Motor neuron (in vitro differentiated cells): ENCODE data around the gene USP19. TPM values are rescaled to one million over a fixed set of nuclear protein-coding genes. Genes with fewer than 3 reads are reported as not detected.

ENCODE experiments used
- ATAC-seq, 8 experiments: fragments of 200-7000 bp; cut with Tn5 transposase; replicated peaks in 6 of 8; 2 replicates each; pipeline ENCODE4 v1.8.0; 2021; ENCODE audit warnings: mild to moderate bottlenecking in 8 of 8, moderate library complexity in 8 of 8
- H3K27ac ChIP-seq, 2 donors: fragments of 250-450 bp; sonication (Bioruptor Pico); 2 replicates each; pipeline ENCODE4 v1.9.0; 2021; ENCODE audit warnings: antibody characterized with exemption in 2 of 2, mild to moderate bottlenecking in 2 of 2, moderate library complexity in 1 of 2
- H3K4me1 ChIP-seq, 2 donors: fragments of 250-450 bp; sonication (Bioruptor Pico); replicated peaks in 1 of 2; 2 replicates each; pipeline ENCODE4 v1.6.1; 2021; ENCODE audit warnings: antibody characterized with exemption in 2 of 2, mild to moderate bottlenecking in 2 of 2, moderate library complexity in 1 of 2
- H3K4me3 ChIP-seq, 5 donors: fragments of 250-450 bp; sonication (Bioruptor Pico); 2 replicates each; pipeline ENCODE4 v1.9.0; 2021; ENCODE audit warnings: antibody characterized with exemption in 5 of 5, mild to moderate bottlenecking in 5 of 5, moderate library complexity in 4 of 5
- WGBS, 10 experiments: fragments of 450-650 bp; shearing (Covaris generic); methylation state at CpG; one replicate each; pipeline ENCODE4 v1.0.0; 2022; 5-methylcytosine and 5-hydroxymethylcytosine counted together
- in situ Hi-C, 9 experiments: fragments of 400-800 bp; cut with MboI; loops; one replicate each; pipeline ENCODE4 v1.15.0; 2021; ENCODE audit warnings: low sequenced_read_pairs in 9 of 9, low pct_unique_long_range_greater_than_20kb in 2 of 9; ENCODE audit not compliant: unreplicated experiment in 9 of 9
- total RNA-seq, 8 experiments: library from RNA; unstranded; fragments of 300-600 nt; gene quantifications; 2 replicates each; pipeline versions ENCODE4 v1.2.3 to v1.2.4, GENCODE V29; 2022

Gene USP19
- total RNA-seq, 8 experiments from 2014 or later: 29.9 to 64.7 (median 36.3) TPM

GRCh38 chr3:49158103-49158709 lies 37.6 kb upstream of the USP19 start:
- Histone ChIP-seq H3K27ac (no peak overlapping the region), H3K4me3 (no peak overlapping the region), H3K4me1 (peaks cover 0 to 4% of the 10 kb centered on the region in 2 donors)
- peak in 3 of 8 experiments; percentile 20 to 39 (median 29) for ATAC-seq
- in situ Hi-C loops: loop anchor here in 2 of 9 experiments (25.0 kb wide), 1 partner anchor 279 kb away; the partner anchor contains the start of gene NICN1 (in 2 of the 2)
- WGBS, 10 experiments: 33 to 100% (median 60%) methylated on average over 1 to 2 of the region's 5 CpGs; no CpG with 5 or more reads in 5 of the 10 experiments

- no peak for ATAC-seq
- WGBS, 10 experiments: 57 to 100% (median 93%) methylated on average over 1 of the region's 1 CpG; no CpG with 5 or more reads in 2 of the 10 experiments
- Histone ChIP-seq H3K27ac (no peak overlapping the region), H3K4me1 (peaks cover 0 to 4% of the 10 kb centered on the region in 2 donors), H3K4me3 (no peak overlapping the region)
- in situ Hi-C loops: loop anchor here in 2 of 9 experiments (25.0 kb wide), 1 partner anchor 280 kb away; the partner anchor contains the start of gene NICN1 (in 2 of the 2)
Observed at GRCh38 chr3:49157289-49157688, 36.7 kb upstream of the USP19 start.

- WGBS, 10 experiments: 20 to 100% (median 83%) methylated on average over 1 of the region's 3 CpGs; no CpG with 5 or more reads in 7 of the 10 experiments
- in situ Hi-C loops: loop anchor here in 2 of 9 experiments (25.0 kb wide), 1 partner anchor 284 kb away; the partner anchor contains the start of gene NICN1 (in 2 of the 2)
- no peak for ATAC-seq
- no peak overlapping the region for H3K27ac ChIP-seq
- H3K4me3 ChIP-seq: no peak overlapping the region
- H3K4me1 ChIP-seq: peaks cover 0 to 4% of the 10 kb centered on the region in 2 donors
Observed at GRCh38 chr3:49153349-49153912, 32.8 kb upstream of the USP19 start.

GRCh38 chr3:49151610-49152009 lies 31.0 kb upstream of the USP19 start:
- Histone ChIP-seq H3K4me3 (no peak overlapping the region), H3K27ac (no peak overlapping the region), H3K4me1 (no peaks in the 10 kb centered on the region)
- in situ Hi-C loops: loop anchor here in 2 of 9 experiments (25.0 kb wide), 1 partner anchor 286 kb away; the partner anchor contains the start of gene NICN1 (in 2 of the 2)
- no peak for ATAC-seq
- 60% methylated on average over 1 of the region's 2 CpGs; no CpG with 5 or more reads in 8 of the 10 experiments for whole genome bisulfite sequencing, 10 experiments

- Histone ChIP-seq H3K4me1 (no peaks in the 10 kb centered on the region), H3K27ac (no peak overlapping the region), H3K4me3 (no peak overlapping the region)
- WGBS, 10 experiments: 38 to 94% (median 85%) methylated on average over 1 to 5 of the region's 5 CpGs; no CpG with 5 or more reads in 2 of the 10 experiments
- ATAC-seq: no peak
- in situ Hi-C loops: no loop called here
Observed at GRCh38 chr3:49148159-49148558, 27.5 kb upstream of the USP19 start.

- 17 to 80% (median 60%) methylated on average over 1 to 3 of the region's 3 CpGs; no CpG with 5 or more reads in 3 of the 10 experiments for WGBS, 10 experiments
- H3K4me3 ChIP-seq: no peak overlapping the region
- no peaks in the 10 kb centered on the region for H3K4me1 ChIP-seq
- no peak overlapping the region for H3K27ac ChIP-seq
- in situ Hi-C loops: no loop called here
- peak in 2 of 8 experiments; percentile 30 to 49 for ATAC-seq
Observed at GRCh38 chr3:49140080-49140479, 19.5 kb upstream of the USP19 start.

GRCh38 chr3:49135499-49135898 lies 14.9 kb upstream of the USP19 start:
- WGBS, 10 experiments: 50 to 62% (median 61%) methylated on average over 2 to 4 of the region's 4 CpGs; no CpG with 5 or more reads in 7 of the 10 experiments
- H3K4me1 ChIP-seq: peaks cover 0 to 11% of the 10 kb centered on the region in 2 donors
- in situ Hi-C loops: no loop called here
- H3K4me3 ChIP-seq: no peak overlapping the region
- no peak overlapping the region for H3K27ac ChIP-seq
- no peak for ATAC-seq

- H3K4me1 ChIP-seq: peaks cover 0 to 11% of the 10 kb centered on the region in 2 donors
- WGBS, 10 experiments: 17 to 100% (median 50%) methylated on average over 1 of the region's 3 CpGs; no CpG with 5 or more reads in 4 of the 10 experiments
- in situ Hi-C loops: no loop called here
- ATAC-seq: no peak
- no peak overlapping the region for H3K27ac ChIP-seq
- no peak overlapping the region for H3K4me3 ChIP-seq
Observed at GRCh38 chr3:49134471-49135265, 14.0 kb upstream of the USP19 start.

GRCh38 chr3:49133226-49133951 lies 12.8 kb upstream of the USP19 start:
- peaks cover 0 to 11% of the 10 kb centered on the region in 2 donors for H3K4me1 ChIP-seq
- WGBS, 10 experiments: 0% methylated on average over 2 to 5 of the region's 30 CpGs; no CpG with 5 or more reads in 7 of the 10 experiments
- H3K4me3 ChIP-seq: peak overlapping the region; percentile 41 to 62 (median 52)
- in situ Hi-C loops: no loop called here
- H3K27ac ChIP-seq: peak overlapping the region in 1 of 2 donors; percentile 68
- ATAC-seq: peak; percentile 73 to 88 (median 82)

- H3K27ac ChIP-seq: peak within 1 kb of the TSS in 1 of 2 donors; percentile 68
- peaks cover 0 to 11% of the 10 kb centered on the region in 2 donors for H3K4me1 ChIP-seq
- in situ Hi-C loops: no loop called here
- peak within 1 kb of the TSS; percentile 41 to 62 (median 52) for H3K4me3 ChIP-seq
- ATAC-seq: peak; percentile 54 to 72 (median 70)
- 0 to 23% (median 0%) methylated on average over 4 to 6 of the region's 28 CpGs; no CpG with 5 or more reads in 6 of the 10 experiments for WGBS, 10 experiments
Observed at GRCh38 chr3:49132437-49133225, 12.0 kb upstream of the USP19 start, which contains the start of gene LAMB2. TSS of gene LAMB2 (minus strand) at chr3:49133050. CDS start at chr3:49132867, 183 bp downstream.

GRCh38 chr3:49132073-49132436 lies 11.4 kb upstream of the USP19 start:
- in situ Hi-C loops: no loop called here
- WGBS, 10 experiments: 60 to 90% (median 76%) methylated on average over 1 to 5 of the region's 9 CpGs; no CpG with 5 or more reads in 6 of the 10 experiments
- Histone ChIP-seq H3K4me3 (peak overlapping the region; percentile 41 to 62 (median 52)), H3K4me1 (peaks cover 0 to 11% of the 10 kb centered on the region in 2 donors), H3K27ac (no peak overlapping the region)
- no peak for ATAC-seq
